ENCODE data around the gene ISLR.

GRCh38 chr15:74211656-74212055, 38.1 kb downstream of the ISLR start:
- TF ChIP-seq CTCF (conservative IDR thresholded peaks at IDR 0.05) = no peak
- TF ChIP-seq ZFX (IDR thresholded peaks at IDR 0.05) = no peak
